Adipose tissue (tissue), 3 donors: ENCODE results near the gene PKD2L2. TPM values are rescaled to one million over a fixed set of nuclear protein-coding genes. Genes with fewer than 3 reads are reported as not detected.

Experiments
- H3K27ac ChIP-seq: one replicate; pipeline ENCODE4 v1.5.1; 2013; ENCODE audit warnings: low read depth, low read length
- WGBS, 3 donors: extraction: QIAGEN DNeasy Blood & Tissue Kit; methylation state at CpG; one replicate each; pipeline ENCODE4 v1.1.7; 2013; 5-methylcytosine and 5-hydroxymethylcytosine counted together
- polyA plus RNA-seq, 3 donors: library from polyadenylated mRNA; stranded (reverse); fragments of 200-250 nt; gene quantifications; one replicate each; pipeline ENCODE4 v1.2.3, GENCODE V29; 2013
- donor health status: healthy with polysubstance abuse.
- donor health status: Bipolar disorder and iron deficiency.
- donor health status: healthy.

PKD2L2 gene
- polyA plus RNA-seq, 3 donors, result 0.06 TPM; not detected in 2

DNA sequence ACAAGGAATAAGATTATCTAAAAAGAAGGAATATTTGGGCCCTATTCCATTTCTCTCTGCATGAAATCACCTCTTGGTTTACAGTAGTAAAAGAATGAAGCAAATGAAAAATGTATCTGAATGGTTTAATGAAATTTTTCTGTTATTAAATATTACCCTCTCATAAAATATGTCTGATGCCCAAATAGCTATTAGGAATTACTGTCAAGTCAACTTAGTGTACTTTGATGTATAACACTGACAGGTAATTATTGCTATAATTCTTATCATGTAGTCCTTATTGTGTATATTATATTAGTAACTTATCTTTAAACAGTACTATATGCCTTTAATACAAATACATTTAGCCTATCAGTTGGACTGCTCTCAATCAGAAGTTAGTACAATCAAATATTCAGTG, 13.2 kb upstream of the PKD2L2 start:
- no peak overlapping the region for H3K27ac ChIP-seq

DNA sequence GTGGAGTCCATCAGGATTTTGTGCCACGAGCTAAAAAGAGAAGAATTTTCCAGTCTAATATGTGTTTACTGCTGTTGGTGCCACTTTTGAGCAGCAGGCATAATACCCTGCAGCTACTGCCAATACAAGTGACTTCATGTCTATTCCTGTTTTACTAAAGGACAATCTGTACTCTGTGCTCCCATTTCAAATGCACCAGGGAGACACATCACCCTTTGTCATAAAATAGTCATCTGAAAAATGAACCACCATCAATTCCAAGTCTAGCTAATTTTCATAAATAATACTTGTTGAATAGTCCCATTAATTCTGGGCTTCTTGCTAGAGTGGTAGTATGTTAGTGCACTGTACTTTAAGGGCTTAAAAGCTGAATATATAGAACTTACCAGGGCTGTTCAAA, 8.9 kb upstream of the PKD2L2 start:
- H3K27ac ChIP-seq, result no peak overlapping the region

GRCh38 chr5:137887831-137888230, 1.4 kb upstream of the PKD2L2 start:
- 71 to 92% (median 89%) methylated on average over 2 of the region's 2 CpGs for WGBS, 3 donors
- no peak overlapping the region for H3K27ac ChIP-seq

More for the DNA sequence above, 8.9 kb upstream of the PKD2L2 start:
- 72 to 77% (median 75%) methylated on average over 1 of the region's 1 CpG for WGBS, 3 donors

- 37 to 54% (median 50%) methylated on average over 7 of the region's 7 CpGs for WGBS, 3 donors
- no peak overlapping the region for H3K27ac ChIP-seq
These were observed 793 bp upstream of the PKD2L2 start for GRCh38 chr5:137888466-137888862.

DNA sequence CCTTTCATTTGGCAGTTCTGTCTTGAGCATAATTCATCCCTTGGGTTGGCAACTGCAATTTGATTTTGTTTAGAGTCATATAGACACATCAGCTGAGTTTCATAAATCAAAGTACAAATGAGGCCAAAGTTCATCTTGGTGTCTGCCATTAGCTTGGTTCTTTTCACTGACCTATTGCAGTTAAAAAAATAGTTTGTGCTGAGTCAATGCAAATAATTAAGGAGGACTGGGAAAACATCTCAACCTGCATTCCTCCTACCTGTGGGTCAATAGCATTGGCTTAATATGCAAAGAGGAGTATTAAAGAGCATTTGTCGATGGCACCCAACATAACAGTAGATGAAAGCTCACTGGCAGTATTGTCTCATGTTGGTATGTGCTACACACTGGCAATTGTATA, 1.6 kb downstream of the PKD2L2 start:
- 64 to 97% (median 90%) methylated on average over 1 of the region's 1 CpG for WGBS, 3 donors

GRCh38 chr5:137891849-137892248, 2.6 kb downstream of the PKD2L2 start:
- no peak overlapping the region for H3K27ac ChIP-seq
- 88 to 94% (median 92%) methylated on average over 3 of the region's 3 CpGs for WGBS, 3 donors

More for the DNA sequence above, 1.6 kb downstream of the PKD2L2 start:
- no peak overlapping the region for H3K27ac ChIP-seq

DNA sequence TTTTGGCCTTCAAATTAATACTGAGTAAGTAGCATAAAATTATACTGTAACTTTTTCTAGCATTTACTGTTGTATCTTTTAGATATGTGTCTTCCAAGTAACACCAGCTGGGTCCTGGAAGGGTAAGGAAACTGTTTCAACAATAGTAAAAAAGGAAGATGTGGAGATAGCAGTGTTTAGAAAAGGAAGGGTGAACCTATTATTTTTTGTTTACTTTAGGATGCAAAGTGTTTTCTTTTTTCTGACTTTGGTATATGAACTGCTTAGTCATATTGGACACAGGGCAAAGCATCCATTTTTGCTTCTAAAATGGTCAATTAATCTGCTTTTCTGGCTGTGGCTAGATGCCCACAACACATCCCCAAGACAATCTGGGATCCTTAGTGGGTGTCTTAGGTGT, 5.3 kb downstream of the PKD2L2 start:
- no peak overlapping the region for H3K27ac ChIP-seq

DNA sequence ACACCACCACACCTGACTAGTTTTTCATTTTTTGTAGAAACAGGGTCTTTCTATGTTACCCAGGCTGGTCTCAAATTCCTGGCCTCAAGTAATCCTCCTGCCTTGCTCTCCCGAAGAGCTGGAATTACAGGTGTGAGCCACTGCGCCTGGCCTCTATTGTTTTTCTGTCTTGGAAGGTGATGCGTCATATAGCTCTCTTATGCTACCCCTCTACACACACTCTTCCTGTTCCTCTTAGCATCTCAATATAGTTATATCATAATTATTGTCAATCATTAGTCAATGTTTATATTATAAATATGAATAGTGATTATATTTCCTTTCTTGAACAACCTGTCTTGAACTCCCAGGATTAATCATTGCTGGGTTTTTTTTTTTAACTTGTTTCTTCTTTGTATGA, 7.3 kb downstream of the PKD2L2 start:
- no peak overlapping the region for H3K27ac ChIP-seq
- WGBS, 3 donors, result 86 to 90% (median 89%) methylated on average over 3 of the region's 3 CpGs

DNA sequence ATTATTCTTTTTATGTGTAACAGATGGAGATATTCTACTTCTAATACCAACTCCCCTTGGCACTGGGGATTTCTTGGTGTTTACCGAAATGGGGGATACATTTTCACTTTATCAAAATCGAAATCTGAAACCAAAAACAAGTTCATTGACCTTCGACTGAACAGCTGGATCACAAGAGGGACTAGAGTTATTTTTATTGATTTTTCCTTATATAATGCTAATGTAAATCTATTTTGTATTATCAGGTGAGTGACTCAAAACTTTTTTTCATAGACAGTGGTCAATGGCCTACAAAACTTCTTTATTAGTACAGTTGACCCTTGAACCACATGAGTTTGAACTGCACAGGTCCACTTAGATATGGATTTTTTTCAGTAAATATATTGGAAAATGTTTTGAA, 10.2 kb downstream of the PKD2L2 start:
- WGBS, 3 donors, result 88 to 95% (median 90%) methylated on average over 3 of the region's 3 CpGs
- no peak overlapping the region for H3K27ac ChIP-seq

GRCh38 chr5:137901011-137901817, 12.0 kb downstream of the PKD2L2 start:
- H3K27ac ChIP-seq, result no peak overlapping the region

GRCh38 chr5:137902408-137903133, 13.3 kb downstream of the PKD2L2 start:
- WGBS, 3 donors, result 92 to 100% (median 95%) methylated on average over 1 of the region's 1 CpG
- H3K27ac ChIP-seq, result no peak overlapping the region

More at GRCh38 chr5:137901011-137901817, 12.0 kb downstream of the PKD2L2 start:
- 72 to 76% (median 75%) methylated on average over 5 of the region's 5 CpGs for WGBS, 3 donors

- H3K27ac ChIP-seq, result no peak overlapping the region
- WGBS, 3 donors, result 82 to 87% (median 86%) methylated on average over 2 of the region's 2 CpGs
These were observed 25.5 kb downstream of the PKD2L2 start for GRCh38 chr5:137914758-137915157.

DNA sequence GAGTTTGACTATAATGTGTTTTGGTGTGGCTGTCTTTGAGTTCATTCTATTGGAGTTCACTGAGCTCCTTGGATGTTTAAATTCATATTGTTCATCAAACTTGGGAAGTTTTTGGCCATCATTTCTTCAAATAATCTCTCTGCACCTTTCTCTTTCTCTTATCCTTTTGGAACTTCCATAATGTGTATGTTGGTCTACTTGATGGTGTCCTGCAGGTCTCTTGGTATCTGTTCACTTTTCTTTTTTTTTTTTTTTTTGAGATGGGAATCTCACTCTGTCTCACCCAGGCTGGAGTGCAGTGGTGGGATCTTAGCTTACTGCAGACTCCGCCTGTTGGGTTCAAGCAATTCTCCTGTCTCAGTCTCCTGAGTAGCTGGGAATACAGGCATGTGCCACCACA, 27.7 kb downstream of the PKD2L2 start:
- H3K27ac ChIP-seq, result no peak overlapping the region
- WGBS, 3 donors, result 40 to 100% (median 92%) methylated on average over 1 of the region's 1 CpG

GRCh38 chr5:137921931-137922330, 32.7 kb downstream of the PKD2L2 start:
- 59 to 67% (median 67%) methylated on average over 3 of the region's 3 CpGs for WGBS, 3 donors
- H3K27ac ChIP-seq, result no peak overlapping the region

GRCh38 chr5:137923856-137924255, 34.6 kb downstream of the PKD2L2 start:
- WGBS, 3 donors, result 44 to 58% (median 48%) methylated on average over 4 of the region's 4 CpGs
- no peak overlapping the region for H3K27ac ChIP-seq

- H3K27ac ChIP-seq, result no peak overlapping the region
- 65 to 75% (median 71%) methylated on average over 3 of the region's 3 CpGs for WGBS, 3 donors
These were observed 43.5 kb downstream of the PKD2L2 start for GRCh38 chr5:137932800-137933199.

GRCh38 chr5:137933491-137933911, 44.2 kb downstream of the PKD2L2 start:
- no peak overlapping the region for H3K27ac ChIP-seq
- WGBS, 3 donors, result 29 to 39% (median 35%) methylated on average over 3 of the region's 3 CpGs

DNA sequence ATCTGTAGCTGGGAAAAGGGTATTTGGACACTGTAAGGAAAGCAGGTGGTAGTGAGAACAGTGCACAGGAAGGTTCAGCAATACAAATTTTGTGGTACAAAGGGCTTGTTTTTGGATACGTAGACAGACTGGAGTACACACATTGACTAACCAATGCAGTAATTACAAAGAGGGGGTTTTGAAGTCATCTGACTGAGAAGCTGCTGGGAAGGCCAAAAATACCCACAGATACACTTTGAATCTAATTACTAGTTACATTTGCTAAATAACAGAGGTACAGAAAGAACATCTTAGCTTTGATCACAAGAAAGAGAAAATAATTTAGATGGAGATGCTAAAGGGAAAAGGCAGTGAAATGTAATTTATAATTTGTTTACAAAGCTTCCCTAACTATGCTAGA, 45.9 kb downstream of the PKD2L2 start:
- 81 to 96% (median 86%) methylated on average over 1 of the region's 1 CpG for WGBS, 3 donors
- H3K27ac ChIP-seq, result no peak overlapping the region

GRCh38 chr5:137935694-137936093, 46.4 kb downstream of the PKD2L2 start:
- 82 to 84% (median 83%) methylated on average over 3 of the region's 3 CpGs for WGBS, 3 donors
- no peak overlapping the region for H3K27ac ChIP-seq
